ENCODE results near the gene CAMTA2.
A peak's percentile ranks its signal among the peaks of the same experiment; 100 is the strongest.

CAMTA2 gene

DNA sequence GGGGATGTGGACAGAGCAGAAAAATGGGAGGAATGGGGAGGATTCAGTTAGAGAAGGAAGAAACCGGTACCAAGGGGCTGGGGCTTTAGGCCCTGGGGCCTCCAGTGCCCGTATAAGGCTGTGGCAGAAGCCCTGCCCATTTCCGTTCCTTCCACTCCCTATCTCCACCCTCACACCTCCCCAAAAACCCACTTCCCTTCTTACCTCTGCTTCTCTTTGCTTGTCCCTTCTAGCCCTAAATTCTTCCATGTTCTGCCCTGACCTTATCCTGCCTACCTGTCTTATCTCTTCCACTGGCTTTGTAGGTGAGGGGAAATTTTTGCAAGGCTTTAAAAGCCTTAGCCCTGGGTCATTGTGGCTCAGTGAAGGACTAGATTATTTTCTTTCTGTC is 43.3 kb downstream of the CAMTA2 start:
- H3K4me3 ChIP-seq (ENCODE audit: control insufficient read depth, low read depth, low read length) = no peak overlapping the region
- no peak for DNase-seq (ENCODE audit: low read depth)
- TF ChIP-seq, protein P1, sequence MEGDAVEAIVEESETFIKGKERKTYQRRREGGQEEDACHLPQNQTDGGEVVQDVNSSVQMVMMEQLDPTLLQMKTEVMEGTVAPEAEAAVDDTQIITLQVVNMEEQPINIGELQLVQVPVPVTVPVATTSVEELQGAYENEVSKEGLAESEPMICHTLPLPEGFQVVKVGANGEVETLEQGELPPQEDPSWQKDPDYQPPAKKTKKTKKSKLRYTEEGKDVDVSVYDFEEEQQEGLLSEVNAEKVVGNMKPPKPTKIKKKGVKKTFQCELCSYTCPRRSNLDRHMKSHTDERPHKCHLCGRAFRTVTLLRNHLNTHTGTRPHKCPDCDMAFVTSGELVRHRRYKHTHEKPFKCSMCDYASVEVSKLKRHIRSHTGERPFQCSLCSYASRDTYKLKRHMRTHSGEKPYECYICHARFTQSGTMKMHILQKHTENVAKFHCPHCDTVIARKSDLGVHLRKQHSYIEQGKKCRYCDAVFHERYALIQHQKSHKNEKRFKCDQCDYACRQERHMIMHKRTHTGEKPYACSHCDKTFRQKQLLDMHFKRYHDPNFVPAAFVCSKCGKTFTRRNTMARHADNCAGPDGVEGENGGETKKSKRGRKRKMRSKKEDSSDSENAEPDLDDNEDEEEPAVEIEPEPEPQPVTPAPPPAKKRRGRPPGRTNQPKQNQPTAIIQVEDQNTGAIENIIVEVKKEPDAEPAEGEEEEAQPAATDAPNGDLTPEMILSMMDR (conservative IDR thresholded peaks at IDR 0.05; ENCODE audit: control insufficient read depth, insufficient read depth, low read depth, low read length) = no peak

DNA sequence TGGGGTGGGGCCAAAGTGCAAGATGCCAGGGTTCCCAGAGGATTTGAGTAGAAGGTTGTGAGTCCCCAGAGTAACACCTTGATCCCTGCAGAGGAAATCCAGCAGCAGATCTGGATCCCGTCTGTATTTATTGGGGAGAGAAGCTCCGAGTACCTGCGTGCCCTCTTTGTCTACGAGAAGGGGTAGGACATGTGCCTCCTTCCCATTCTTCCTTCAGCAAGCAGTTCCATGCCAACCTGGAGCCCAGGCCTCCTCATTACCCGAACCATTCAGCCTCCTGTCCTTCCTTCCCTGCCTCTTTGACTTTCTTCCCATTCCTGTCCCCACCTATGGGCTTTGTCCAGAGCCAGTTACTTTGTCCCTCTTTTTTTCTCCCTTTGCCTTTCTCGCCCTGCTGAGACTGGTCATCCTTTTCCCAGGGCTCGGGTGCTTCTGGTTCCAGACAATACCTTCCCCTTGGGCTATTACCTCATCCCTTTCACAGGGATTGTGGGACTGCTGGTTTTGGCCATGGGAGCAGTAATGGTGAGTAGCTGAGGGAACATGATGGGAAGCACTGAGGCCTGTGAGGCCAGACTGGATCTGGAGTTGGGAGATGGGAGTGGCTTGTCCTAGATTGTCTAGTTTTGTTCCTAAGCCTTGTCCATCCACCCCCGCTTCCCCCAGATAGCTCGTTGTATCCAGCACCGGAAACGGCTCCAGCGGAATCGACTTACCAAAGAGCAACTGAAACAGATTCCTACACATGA is 44.5 kb downstream of the CAMTA2 start:
- H3K4me3 ChIP-seq (ENCODE audit: control insufficient read depth, low read depth, low read length) = no peak overlapping the region
- DNase-seq (ENCODE audit: low read depth) = peak; percentile 19

DNA sequence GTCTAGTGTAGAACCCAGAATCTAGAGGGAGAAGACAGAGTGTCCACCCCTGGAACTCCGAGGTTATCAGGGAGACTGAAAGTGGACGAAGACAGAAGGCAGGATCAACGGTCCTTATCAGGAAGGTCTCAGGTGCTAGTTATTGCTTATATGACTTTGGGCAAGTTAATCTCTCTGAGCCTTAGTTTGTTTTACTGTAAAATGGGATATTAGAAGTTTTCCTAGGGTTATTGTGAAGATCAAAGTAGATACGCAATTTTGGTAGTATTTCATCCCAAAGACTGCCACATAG is 46.2 kb downstream of the CAMTA2 start:
- no peak for DNase-seq (ENCODE audit: low read depth)

More for the DNA sequence above, 44.5 kb downstream of the CAMTA2 start:
- TF ChIP-seq, protein P1 (conservative IDR thresholded peaks at IDR 0.05; ENCODE audit: control insufficient read depth, insufficient read depth, low read depth, low read length) = no peak

DNA sequence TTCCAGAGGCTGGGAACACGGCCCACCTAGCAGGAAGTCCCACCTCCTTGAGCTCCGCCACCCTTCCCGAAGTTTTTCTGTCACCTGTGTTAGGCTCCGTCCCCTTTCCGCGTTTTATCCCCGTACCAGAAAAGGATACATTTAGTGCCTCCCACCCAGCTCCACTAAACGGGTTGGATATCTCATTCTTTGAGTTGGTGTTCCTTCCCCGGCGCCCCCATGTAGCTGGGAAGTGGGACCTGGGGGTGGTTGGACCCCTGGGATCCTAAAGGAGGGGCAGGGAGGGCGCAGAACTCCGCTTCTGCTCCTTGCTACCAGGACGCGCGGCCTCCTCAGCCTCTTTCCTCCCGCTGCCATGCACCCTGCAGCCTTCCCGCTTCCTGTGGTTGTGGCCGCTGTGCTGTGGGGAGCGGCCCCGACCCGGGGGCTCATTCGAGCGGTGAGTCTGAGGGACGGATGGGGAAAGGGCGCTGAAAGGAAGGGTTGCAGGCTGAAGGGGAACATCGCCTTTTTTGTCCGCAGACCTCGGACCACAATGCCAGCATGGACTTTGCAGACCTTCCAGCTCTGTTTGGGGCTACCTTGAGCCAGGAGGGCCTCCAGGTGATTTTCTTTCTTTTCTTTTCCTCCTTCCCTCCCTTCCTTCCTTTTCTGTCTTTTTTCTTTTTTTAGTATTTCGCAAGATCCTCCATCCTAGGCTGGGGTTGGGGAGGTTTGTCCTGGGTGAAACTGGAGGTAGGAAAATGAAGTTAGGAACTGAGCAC is 46.7 kb downstream of the CAMTA2 start:
- TF ChIP-seq, protein P1 (conservative IDR thresholded peaks at IDR 0.05; ENCODE audit: control insufficient read depth, insufficient read depth, low read depth, low read length) = no peak
- no peak for DNase-seq (ENCODE audit: low read depth)
- peak overlapping the region; percentile 94 for H3K4me3 ChIP-seq (ENCODE audit: control insufficient read depth, low read depth, low read length)

More for the DNA sequence above, 46.2 kb downstream of the CAMTA2 start:
- H3K4me3 ChIP-seq (ENCODE audit: control insufficient read depth, low read depth, low read length) = peak overlapping the region; percentile 94
- TF ChIP-seq, protein P1 (conservative IDR thresholded peaks at IDR 0.05; ENCODE audit: control insufficient read depth, insufficient read depth, low read depth, low read length) = no peak

DNA sequence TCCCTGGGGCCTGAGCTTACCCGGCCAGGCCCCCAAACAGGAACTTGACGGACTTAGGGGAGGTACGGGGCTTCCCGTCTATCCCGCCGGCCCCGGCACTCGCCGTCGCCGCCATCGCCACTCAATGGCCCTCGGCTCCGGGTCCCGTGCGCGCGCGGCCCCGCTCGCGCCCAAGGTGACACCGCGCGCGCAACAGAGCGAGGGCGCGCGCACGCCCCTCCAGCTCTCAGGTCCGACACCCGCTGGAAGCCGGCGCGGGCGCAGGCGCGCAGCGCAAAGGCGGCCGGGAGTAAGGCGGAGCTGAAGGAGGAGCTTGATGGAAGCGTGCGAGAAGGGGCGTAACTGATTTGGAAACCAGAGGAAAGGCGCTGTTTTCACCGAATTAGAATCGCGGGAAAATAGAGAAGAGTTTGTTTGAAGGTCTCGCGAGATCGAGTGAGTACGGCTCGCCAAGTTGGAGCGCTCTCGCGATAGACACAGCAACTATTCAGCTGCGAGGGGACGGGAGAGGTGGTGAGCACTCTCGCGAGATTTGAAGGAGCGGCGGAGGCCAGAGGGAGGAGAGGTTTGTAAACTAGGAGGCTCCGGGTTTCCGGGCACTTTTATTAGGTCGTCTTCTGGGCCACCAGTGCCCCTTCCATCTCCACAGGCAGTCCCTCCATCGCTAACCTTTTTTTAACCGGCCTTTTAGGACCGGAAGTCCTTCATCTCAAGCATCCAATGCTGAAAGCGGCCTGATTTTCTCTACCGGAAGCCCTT is 47.5 kb downstream of the CAMTA2 start, which contains the start of the genes RNF167 and SLC25A11:
Gene RNF167, plus strand, starts transcription at position 473 of the 759 bp plus-strand sequence. CDS start 642 bp downstream, outside the sequence.
Gene SLC25A11, minus strand, starts transcription at position 251 of the 759 bp plus-strand sequence. Its CDS starts 136 bp downstream, at position 115.
- peak; percentile 100 for DNase-seq (ENCODE audit: low read depth)
- peak within 1 kb of the TSS; percentile 94 for H3K4me3 ChIP-seq (ENCODE audit: control insufficient read depth, low read depth, low read length)
- TF ChIP-seq, protein P1 (conservative IDR thresholded peaks at IDR 0.05; ENCODE audit: control insufficient read depth, insufficient read depth, low read depth, low read length) = no peak

DNA sequence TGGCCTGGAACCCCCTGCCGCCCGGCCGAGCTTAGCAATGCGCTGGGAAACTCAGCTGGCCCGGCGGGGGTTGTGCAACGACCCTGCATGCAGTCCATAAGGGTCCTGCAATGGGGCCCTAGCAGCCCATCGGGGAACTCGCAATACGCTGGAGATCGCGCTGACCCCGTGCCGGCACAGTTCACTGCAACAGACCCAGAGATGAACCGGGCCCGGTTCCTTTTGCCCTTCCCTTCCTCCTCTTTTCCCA is 48.0 kb downstream of the CAMTA2 start:
- TF ChIP-seq, protein P1 (conservative IDR thresholded peaks at IDR 0.05; ENCODE audit: control insufficient read depth, insufficient read depth, low read depth, low read length) = no peak
- no peak for DNase-seq (ENCODE audit: low read depth)

More for the DNA sequence above, 48.0 kb downstream of the CAMTA2 start:
- H3K4me3 ChIP-seq (ENCODE audit: control insufficient read depth, low read depth, low read length) = peak overlapping the region; percentile 94

Data from fibroblast of mammary gland (primary cell).